ENCODE data around the gene MYO1B.
A peak's percentile ranks its signal among the peaks of the same experiment; 100 is the strongest.

DNA sequence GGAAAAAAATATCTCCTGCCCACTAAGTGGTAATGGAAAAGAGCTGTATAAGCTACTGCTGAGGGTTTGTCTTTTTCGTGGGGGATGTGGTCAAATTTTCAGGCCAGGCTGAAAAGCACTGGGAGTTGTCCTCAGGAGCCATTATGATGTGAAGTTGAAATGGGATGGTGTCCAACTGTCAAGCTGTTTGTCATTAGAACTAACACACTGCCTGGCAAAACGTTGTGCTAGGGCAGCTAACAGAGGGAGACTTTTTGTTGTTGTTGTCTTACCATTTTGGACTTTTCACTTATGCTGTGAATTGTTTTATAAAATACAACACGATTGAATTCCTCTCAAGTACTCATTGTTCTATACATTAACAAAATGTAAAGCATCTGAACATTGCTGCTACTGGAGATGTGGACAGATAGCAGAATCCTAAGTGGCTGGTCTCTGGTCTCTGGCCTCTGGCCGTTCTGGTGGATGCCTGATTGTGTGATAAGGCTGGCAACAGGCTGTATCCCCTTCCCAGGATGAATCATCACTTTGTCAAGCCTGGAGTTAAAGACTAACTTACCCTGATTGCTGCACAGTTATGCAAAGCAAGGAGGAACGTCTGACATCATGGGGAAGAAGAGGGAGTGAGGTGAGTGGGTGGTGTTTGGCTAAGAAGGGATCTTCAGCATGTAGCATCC, 2.3 kb downstream of the MYO1B start:
- no peak for TF ChIP-seq POLR2A (IDR thresholded peaks at IDR 0.05)
- peak in 1 of 4 donors; percentile 29 for TF ChIP-seq POLR2AphosphoS5 (IDR thresholded peaks at IDR 0.05)
- no peak for TF ChIP-seq EP300 (IDR thresholded peaks at IDR 0.05)

Data from sigmoid colon (tissue), 4 donors.